Esophagus muscularis mucosa (tissue), 3 donors: Measurements from ENCODE around the gene HIKESHI.

Experiments
- POLR2A ChIP-seq: fragments of 450-650 bp; IDR thresholded peaks from one replicate; pipeline ENCODE4 v1.6.1; 2017; ENCODE audit warnings: antibody characterized with exemption, moderate library complexity, mild to moderate bottlenecking, low read depth
- POLR2AphosphoS5 ChIP-seq, 2 donors: sonication (generic); formaldehyde crosslinking; IDR thresholded peaks; one replicate each; pipeline ENCODE4 v1.6.1; 2017; ENCODE audit warnings: antibody characterized with exemption in 2 of 2
- TF ChIP-seq, protein P1 (sequence below), 3 experiments: fragments of 200-600 bp in 2 of 3; fragments of 450-650 bp in 1 of 3; sonication (generic) in 2 of 3; IDR thresholded peaks; one replicate each; pipeline ENCODE4 v1.5.1; 2017 to 2019; ENCODE audit warnings: antibody characterized with exemption in 3 of 3, mild to moderate bottlenecking in 2 of 3, moderate library complexity in 1 of 3

DNA sequence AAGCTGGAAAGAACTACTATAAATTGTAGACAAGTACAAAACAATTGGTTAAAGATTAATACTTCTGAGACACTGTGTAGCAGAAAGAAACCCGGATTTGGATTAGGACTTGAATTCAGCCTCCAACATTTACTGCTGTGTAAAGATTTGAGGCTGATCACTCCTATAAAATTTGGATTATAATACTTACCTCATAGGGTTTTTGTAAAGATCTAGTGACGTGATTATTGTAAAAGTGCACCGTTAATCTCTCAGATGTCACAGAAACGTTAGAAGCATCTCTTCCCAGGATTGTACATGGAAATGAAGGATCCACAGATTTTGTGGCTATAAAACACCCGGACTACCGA is 323 bp upstream of the HIKESHI start:
- TF ChIP-seq POLR2AphosphoS5 (IDR thresholded peaks at IDR 0.05): no peak
- TF ChIP-seq, protein P1, sequence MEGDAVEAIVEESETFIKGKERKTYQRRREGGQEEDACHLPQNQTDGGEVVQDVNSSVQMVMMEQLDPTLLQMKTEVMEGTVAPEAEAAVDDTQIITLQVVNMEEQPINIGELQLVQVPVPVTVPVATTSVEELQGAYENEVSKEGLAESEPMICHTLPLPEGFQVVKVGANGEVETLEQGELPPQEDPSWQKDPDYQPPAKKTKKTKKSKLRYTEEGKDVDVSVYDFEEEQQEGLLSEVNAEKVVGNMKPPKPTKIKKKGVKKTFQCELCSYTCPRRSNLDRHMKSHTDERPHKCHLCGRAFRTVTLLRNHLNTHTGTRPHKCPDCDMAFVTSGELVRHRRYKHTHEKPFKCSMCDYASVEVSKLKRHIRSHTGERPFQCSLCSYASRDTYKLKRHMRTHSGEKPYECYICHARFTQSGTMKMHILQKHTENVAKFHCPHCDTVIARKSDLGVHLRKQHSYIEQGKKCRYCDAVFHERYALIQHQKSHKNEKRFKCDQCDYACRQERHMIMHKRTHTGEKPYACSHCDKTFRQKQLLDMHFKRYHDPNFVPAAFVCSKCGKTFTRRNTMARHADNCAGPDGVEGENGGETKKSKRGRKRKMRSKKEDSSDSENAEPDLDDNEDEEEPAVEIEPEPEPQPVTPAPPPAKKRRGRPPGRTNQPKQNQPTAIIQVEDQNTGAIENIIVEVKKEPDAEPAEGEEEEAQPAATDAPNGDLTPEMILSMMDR (IDR thresholded peaks at IDR 0.05): no peak
- no peak for TF ChIP-seq POLR2A
